GM18951 (cell line): Measurements from ENCODE around the gene DIDO1.

Experiments used
- POLR2A ChIP-seq: IDR thresholded peaks from 4 replicates; pipeline ENCODE4 v1.6.1; 2011; ENCODE audit warnings: mild to moderate bottlenecking; ENCODE audit not compliant: insufficient read length, insufficient read depth; ENCODE audit errors: extremely low read depth
- in situ Hi-C: fragments of 300-500 bp; cut with MboI; formaldehyde crosslinking; loops from one replicate; pipeline ENCODE4 v1.12.0; 2022; ENCODE audit warnings: low sequenced_read_pairs, mixed read lengths, inconsistent platforms; ENCODE audit not compliant: unreplicated experiment

Gene DIDO1

DNA sequence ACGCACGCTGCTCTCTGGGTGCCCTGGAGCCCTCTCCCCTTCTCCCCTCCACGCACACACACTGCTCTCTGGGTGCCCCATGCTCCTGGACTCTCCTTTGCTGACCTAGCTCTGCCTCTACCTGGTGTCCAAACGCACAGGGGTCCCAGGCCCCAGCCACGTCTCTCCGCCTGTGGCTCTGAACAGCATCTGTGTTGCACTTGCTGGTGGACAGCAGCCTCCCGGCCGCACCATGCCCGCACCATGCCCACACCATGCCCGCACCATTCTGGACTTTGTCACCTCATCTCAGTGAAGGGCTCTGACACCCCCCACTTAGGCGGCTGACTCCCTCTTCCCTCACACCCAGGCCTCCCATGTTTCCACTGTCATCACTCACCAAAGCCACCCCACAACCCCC lies 86.5 kb downstream of the DIDO1 start:
- in situ Hi-C loops, result no loop called here
- TF ChIP-seq POLR2A, result no peak

DNA sequence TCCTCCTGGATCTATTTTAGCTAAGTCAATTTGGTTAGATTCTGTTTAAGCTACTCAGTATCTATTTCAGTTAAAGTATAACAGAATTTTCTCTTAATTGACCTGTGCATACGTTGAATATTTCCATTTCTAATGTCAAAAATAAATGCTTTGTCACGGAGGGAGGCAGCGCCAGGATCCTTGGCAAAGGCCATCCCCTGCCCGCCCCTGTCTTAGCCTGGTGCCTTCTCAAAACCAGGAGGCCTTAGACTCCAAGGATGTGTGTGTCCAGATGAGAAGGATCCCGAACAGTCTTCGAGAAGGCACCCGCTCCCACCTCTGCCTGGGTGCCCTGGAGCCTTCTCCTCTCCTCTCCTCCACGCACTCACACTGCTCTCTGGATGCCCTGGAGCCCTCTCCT lies 87.0 kb downstream of the DIDO1 start:
- in situ Hi-C loops, result no loop called here
- no peak for TF ChIP-seq POLR2A

DNA sequence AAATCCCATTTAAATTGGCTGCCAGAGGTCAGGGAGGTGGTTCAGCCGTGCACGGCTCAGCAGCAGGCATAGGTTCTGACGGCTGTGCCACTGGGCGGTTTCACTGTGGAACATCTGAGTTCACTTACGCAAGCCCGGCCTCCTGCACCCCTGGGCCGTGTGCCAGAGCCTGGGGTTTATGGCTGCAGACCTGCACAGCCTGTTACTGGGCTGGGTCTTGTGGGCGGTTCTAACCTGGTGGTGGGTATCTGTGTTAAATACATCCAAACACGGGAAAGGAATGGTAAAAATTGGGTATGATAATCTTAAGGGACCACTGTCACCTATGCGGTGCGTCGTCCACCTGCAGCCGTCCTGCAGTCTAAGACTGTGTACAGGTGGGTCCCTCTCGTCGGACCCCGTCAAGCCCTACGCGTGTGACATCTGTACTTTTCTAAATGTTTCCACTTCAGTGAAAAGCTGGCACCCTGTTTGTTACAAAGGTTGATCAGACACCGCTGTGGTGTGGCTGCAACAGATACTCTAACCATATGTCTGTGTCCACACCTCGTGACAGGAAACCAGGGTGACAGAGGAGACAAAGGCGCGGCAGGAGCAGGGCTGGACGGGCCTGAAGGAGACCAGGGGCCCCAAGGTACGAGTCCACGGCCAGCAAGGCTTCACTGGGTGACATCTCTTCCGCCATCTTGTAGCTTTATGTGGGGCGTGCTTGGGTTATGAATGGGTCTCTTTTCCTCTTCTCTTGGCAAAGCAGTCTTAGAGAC lies 88.0 kb downstream of the DIDO1 start:
- TF ChIP-seq POLR2A, result no peak
- in situ Hi-C loops, result no loop called here

DNA sequence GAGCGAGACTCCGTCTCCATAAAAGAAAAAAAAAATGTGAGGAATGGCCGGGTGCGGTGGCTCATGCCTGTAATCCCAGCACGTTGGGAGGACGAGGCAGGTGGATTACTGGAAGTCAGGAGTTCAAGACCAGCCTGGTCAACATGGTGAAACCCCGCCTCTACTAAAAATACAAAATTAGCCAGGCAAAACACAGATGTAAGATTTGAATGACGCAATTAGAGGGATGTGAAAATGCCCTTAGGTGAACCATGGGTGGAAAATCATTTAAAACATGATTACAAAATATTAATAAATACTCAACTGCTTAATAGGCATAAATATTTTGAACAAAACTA lies 88.5 kb downstream of the DIDO1 start:
- no peak for TF ChIP-seq POLR2A

DNA sequence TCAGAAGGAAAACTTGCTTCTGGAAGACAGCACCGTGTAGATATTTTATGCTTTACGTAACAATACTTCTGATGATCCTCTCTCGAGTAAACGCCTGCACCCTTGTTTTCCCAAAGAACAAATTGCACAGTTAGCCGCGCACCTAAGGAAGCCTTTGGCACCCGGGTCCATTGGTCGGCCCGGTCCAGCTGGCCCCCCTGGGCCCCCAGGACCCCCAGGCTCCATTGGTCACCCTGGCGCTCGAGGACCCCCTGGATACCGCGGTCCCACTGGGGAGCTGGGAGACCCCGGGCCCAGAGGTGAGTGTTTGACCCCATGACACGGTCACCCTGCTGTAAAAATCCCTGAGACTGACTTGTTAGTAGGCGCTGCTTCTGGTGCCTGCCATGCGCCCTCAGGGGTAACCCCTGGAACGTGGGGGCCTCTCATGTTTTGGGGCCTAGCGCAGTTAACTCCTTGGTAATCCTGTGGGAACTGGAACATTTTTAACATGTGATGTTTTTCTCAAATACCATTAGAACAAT lies 89.3 kb downstream of the DIDO1 start:
- in situ Hi-C loops, result no loop called here
- no peak for TF ChIP-seq POLR2A

More for the DNA sequence above, 88.5 kb downstream of the DIDO1 start:
- in situ Hi-C loops, result no loop called here

DNA sequence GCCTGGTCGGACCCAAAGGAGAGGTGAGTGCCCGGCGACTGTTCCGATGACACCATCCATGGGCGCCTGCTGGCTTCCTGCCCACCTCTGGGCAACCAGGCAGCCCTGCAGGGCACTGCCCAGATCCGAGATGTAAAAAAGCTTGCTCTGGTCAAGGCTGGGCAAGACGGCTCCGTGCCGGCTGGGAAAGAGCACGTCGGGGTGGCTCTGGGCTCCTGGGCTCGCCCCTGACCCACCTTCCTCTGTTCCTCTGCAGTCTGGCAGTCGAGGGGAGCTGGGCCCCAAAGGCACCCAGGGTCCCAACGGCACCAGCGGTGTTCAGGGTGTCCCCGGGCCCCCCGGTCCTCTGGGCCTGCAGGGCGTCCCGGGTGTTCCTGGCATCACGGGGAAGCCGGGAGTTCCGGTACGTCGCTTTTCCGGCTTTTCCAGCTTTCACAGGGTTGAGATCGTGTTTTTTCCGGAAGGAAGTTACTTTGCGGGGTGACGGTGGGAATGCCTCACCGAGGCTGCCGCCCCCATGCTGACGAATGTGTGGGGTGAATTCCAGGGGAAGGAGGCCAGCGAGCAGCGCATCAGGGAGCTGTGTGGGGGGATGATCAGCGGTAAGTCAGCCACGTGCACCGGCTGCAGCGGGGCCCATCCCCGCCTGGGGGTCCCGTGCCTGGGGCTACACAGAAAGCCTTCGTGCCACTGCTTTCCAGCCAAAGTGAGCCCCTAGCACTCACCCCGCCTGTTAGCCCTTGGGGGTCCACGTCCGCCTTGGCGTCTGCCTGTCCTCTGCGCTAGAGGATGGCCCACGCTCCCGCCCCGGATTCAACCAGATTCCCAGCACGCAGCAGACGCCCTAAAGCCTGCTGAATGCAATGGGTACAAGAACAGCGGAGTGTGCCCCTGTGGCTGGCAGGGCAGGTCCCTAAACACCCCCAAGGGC lies 90.1 kb downstream of the DIDO1 start:
- no peak for TF ChIP-seq POLR2A
- in situ Hi-C loops, result no loop called here

DNA sequence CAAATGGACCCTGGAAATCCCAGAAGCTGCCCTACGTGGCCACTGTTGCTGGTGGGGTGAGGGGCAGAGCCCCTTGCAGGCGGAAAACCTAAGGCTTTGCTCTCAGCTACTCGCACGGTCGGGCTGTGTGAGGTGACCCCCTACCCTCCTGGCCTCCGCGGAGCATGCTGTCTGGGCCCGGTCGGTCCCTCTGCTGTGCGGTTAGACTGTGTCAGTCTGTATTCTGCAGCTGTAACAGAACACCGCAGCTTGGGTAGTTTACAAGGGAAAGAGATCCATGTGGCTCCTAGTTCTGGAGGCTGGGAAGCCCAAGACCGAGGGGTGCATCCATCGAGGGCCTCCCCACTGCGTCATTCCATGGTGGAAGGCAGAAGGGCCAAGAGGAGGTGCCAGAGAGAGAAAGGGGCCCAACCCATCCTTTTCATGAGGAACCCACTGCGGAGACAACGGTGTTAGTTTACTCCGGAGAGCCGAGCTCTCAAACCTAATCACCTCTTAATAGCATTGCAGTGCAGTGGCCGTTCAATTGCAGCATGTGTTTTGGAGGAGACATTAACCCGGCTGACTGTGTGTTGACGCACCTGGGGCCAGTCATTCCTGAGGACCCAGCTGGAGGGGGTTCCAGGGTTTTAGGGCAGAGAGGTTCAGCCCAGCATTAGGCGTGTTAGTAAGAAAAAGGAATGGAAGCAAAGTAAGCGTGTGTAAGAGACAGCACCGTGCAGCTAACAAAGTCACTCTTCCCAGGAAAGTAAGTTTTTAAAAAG lies 91.2 kb downstream of the DIDO1 start:
- in situ Hi-C loops, result no loop called here
- no peak for TF ChIP-seq POLR2A

DNA sequence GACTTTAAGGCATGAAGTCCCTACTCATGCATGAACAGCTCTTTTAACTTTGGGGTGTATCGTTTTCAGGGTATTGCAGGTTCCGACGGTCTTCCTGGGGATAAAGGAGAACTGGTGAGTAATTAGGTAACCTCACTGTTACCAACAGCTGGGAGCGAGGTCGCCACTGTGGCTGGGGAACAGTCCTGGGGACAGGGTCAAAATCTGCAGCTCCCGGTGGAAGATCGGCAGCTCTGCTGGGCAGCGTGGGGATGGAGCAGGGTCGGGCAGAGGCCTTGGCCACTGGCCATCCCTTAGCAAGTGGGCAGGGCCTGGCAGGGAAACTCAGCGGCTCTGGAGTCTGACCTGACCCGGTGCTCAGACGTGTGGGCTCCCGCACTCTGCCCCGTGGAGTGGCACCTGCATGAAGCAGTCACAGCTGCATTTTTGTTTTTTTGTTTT lies 93.3 kb downstream of the DIDO1 start:
- in situ Hi-C loops, result no loop called here
- TF ChIP-seq POLR2A, result no peak

DNA sequence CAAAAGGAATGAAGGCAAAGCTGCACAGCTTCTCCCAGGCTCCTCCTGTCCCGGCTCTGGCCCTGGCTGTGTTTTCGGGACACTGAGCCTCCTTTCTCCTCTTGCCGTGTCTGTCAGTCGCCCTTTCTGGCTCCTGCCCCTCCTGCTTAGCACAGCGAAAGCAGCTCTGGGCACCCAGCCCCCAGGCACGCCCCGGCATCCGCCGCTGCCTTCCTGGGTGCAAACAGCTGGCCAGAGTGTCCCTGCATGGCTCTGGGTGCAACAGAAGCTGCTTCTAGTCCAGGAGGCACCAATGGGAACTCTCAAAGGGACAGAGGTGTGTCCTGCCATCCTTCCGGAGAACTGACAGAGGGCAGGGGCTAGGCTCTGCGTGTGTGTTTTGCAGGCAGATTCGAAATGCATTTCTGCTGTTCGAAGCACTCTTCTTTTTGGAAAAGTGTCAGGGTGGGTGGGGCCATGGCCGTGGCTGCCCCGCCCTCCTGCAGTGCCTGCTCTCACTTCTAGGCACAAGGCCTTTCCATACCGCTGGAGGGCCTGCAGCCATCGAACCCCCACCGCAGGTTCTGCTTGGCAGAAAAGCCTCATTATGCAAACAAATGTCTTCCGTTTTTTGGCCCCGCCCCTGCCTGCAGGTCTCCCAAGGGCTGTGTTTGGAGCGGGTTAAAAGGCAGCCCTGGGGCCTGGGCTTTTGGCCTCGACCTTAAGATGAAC lies 93.9 kb downstream of the DIDO1 start:
- in situ Hi-C loops, result no loop called here
- TF ChIP-seq POLR2A, result peak; percentile 20

DNA sequence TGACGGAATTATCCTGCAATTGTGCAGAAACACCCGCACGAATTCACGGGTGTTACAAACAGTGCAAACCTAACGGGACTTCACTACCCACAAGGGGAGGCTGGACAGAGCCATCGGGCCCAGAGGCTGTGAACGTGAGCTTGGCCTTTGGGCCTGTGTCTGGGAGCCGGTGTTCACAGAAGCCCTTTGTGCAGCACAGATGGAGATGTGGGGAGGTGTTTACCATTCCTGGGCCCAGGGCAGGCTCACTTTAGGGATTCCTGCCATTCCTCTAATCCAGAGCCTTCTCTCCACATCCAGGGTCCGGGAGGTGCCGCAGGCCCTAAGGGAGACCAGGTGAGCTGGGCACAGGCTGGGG lies 94.5 kb downstream of the DIDO1 start:
- TF ChIP-seq POLR2A, result no peak
- in situ Hi-C loops, result no loop called here

DNA sequence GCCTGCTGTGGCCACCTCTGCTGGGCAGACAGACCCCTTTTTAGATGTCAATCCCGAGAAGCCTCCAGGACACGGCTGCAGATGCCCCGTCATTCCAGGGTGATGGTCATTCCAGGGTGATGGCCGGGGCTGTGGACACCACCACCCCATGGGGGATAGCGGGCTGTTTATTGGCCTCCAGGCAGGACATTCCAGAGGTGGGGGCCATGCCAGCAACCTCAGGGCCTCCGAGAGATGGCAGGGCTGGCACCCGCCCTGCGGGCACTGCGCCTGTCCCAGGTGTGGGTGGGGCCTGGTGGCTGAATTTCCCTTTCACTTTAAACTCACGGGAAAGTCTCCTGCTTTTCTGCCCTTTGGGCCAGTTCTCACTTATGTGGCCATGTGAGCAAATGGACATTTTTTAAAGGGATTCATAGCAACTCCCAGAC lies 94.9 kb downstream of the DIDO1 start:
- no peak for TF ChIP-seq POLR2A
- in situ Hi-C loops, result no loop called here

DNA sequence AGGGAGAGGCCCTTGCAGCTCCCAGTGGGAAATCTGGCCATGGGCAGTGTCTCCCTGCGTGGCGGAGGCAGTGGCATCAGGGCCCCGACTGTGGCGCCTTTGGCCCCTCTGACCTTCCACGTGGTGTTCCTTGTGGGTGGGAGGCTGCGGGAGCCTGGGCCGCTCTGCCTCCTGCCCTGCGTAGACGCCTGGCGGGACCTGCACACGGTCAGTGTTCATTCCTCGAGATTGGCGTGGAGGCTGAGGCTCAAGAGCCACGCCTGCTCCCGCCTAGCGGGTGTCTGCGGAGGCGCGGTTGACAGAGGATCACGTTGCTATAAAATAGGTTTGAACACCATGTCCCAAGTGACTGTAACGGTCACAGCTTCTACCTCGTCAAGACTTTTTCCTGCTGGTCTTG lies 95.5 kb downstream of the DIDO1 start:
- TF ChIP-seq POLR2A, result no peak
- in situ Hi-C loops, result no loop called here
